GM19239 (cell line): ENCODE data around the gene KRT15.
"Not testable (repeated sequence)": the region's sequence is repeated elsewhere in the genome, so short reads cannot be mapped to it uniquely, and the experiment has no call there.

Experiments
- DNase-seq: peaks from one replicate; pipeline ENCODE4 v3.0.0; 2011; ENCODE audit warnings: low spot score; ENCODE audit not compliant: insufficient read length
- FAIRE-seq: peaks from 2 replicates; lab custom pipeline; 2011; peaks lifted over from hg19 to GRCh38; lab: Jason Lieb, UNC

The KRT15 gene

GRCh38 chr17:41545829-41546410, 27.2 kb upstream of the KRT15 start:
- DNase-seq (no peak), FAIRE-seq (no peak)

GRCh38 chr17:41544935-41545334, 26.2 kb upstream of the KRT15 start:
- DNase-seq (no peak), FAIRE-seq (no peak)

- FAIRE-seq (no peak), DNase-seq (no peak)
These were observed 25.8 kb upstream of the KRT15 start for GRCh38 chr17:41544491-41544892.

- not testable (repeated sequence) for DNase-seq, FAIRE-seq
These were observed 24.1 kb upstream of the KRT15 start for GRCh38 chr17:41542786-41543185.

GRCh38 chr17:41542357-41542756, 23.7 kb upstream of the KRT15 start:
- FAIRE-seq, result no peak
- no peak for DNase-seq

GRCh38 chr17:41540921-41541625, 22.4 kb upstream of the KRT15 start:
- no peak for DNase-seq
- no peak for FAIRE-seq

GRCh38 chr17:41539979-41540701, 21.4 kb upstream of the KRT15 start:
- DNase-seq, result no peak
- no peak for FAIRE-seq

GRCh38 chr17:41539071-41539492, 20.4 kb upstream of the KRT15 start:
- DNase-seq (no peak), FAIRE-seq (no peak)

- DNase-seq (no peak), FAIRE-seq (no peak)
These were observed 19.9 kb upstream of the KRT15 start for GRCh38 chr17:41538565-41538991.

GRCh38 chr17:41537990-41538389, 19.3 kb upstream of the KRT15 start:
- DNase-seq, result no peak
- no peak for FAIRE-seq

GRCh38 chr17:41537614-41537954, 18.9 kb upstream of the KRT15 start:
- DNase-seq (no peak), FAIRE-seq (no peak)

- FAIRE-seq (no peak), DNase-seq (no peak)
These were observed 18.3 kb upstream of the KRT15 start for GRCh38 chr17:41536741-41537613.

- FAIRE-seq (no peak), DNase-seq (no peak)
These were observed 17.2 kb upstream of the KRT15 start for GRCh38 chr17:41535764-41536481.

- DNase-seq, result no peak
- no peak for FAIRE-seq
These were observed 16.3 kb upstream of the KRT15 start for GRCh38 chr17:41534899-41535546.

GRCh38 chr17:41533613-41534012, 14.9 kb upstream of the KRT15 start:
- FAIRE-seq (no peak), DNase-seq (no peak)

GRCh38 chr17:41532947-41533570, 14.4 kb upstream of the KRT15 start:
- no peak for FAIRE-seq
- DNase-seq, result no peak

- no peak for DNase-seq
- no peak for FAIRE-seq
These were observed 13.3 kb upstream of the KRT15 start for GRCh38 chr17:41531993-41532392.

GRCh38 chr17:41530062-41531048, 11.7 kb upstream of the KRT15 start:
- FAIRE-seq (no peak), DNase-seq (no peak)
